Measurements from ENCODE around the gene MCM9.
"Not testable (repeated sequence)": the region's sequence is repeated elsewhere in the genome, so short reads cannot be mapped to it uniquely, and the experiment has no call there.

Gene MCM9

GRCh38 chr6:118892355-118892991, 42.5 kb downstream of the MCM9 start:
- DNase-seq: no peak

DNA sequence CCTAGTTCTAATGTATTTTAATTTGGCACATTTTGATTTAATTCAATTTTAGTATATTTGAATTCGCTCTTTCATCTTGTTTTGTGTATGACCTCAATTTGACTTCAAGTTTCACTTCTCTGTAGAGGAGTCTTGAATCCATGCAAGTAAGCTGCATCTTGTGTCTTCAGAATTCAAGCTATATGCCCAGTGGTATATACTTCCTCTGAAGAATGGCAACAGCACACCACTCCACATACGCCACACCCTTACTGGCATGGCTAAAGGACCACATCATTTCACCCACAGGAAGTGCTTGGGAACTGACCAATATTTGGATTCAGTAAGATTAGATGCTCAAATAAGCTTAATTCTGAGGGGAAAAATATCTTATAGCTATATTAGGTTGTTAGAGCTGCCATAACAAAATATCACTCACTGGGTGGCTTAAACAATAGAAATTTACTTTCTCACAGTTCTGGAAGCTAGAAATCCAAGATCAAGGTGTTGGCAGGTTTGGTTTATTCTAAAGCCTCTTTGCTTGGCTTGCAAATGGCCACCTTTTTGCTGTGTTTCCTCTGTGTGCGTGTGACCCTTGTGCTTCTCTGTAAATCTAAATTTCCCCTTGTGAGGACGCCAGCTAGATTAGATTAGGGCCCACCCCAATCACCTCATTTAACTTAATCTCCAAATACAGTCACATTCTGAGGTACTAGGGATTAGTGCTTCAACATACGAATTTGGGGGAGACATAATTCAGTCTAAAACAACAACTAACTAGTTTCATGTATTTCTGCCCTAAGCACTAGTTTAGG, 43.8 kb downstream of the MCM9 start:
- DNase-seq: no peak

DNA sequence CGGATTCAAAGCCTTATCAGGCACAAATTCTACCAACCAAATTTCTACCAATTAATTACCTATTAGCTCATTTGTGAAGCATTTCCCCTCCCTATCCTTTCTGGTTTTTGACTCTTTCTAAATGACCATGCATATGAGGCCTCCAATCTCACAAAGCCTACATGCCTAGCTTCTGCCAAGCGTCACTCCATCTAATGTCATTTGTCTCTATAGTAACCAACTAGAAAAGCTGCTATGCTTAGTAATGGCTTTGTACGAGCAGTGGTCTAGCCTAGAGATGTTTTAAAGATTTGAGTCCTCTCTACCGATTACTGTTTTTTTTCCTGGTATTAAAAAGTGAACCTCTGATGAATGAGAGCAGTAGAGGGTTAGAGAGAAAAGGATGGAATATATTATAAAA, 45.8 kb downstream of the MCM9 start:
- DNase-seq: no peak

GRCh38 chr6:118886641-118887040, 48.3 kb downstream of the MCM9 start:
- DNase-seq: no peak

GRCh38 chr6:118882314-118882905, 52.5 kb downstream of the MCM9 start:
- DNase-seq: no peak

DNA sequence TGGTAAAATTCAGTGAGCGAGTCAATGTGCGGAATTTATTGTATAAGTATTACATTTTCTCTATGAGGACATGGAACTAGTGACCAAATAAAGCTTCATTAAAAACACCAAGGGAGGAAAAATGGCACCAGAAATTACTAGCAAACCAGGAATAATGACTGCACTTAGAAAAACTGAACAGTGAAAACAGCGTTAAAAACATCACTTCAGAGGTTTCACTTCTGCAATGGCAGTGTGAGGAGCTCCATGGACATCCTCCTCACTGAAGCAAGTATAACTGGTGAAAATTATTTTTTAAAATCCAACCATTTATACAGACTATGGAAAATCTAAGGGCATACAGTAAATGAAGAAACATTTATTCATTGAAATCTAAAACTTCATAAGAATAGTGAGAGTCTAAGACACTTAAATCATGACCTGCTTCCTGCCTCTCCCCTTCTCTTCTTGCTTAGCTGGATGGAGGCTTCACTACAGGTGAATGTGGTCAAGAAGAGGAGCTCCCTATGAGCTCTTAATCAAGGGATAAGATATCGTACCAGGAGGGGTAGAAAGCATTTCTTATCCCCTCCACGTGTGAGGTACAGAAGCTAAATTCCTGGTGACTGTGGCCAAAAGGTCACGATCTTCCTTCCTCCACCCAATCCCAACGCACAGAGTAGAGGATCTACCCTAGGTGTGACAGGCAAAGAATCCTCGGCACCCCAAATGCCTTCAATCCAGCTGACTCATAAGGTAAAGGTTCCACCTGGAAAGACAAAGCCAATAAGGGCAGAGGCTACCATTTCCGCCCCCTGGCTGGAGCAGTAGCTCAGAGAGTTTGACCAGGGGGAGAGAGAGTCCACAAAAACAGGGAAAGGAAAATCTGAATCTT, 53.3 kb downstream of the MCM9 start:
- no peak for DNase-seq

DNA sequence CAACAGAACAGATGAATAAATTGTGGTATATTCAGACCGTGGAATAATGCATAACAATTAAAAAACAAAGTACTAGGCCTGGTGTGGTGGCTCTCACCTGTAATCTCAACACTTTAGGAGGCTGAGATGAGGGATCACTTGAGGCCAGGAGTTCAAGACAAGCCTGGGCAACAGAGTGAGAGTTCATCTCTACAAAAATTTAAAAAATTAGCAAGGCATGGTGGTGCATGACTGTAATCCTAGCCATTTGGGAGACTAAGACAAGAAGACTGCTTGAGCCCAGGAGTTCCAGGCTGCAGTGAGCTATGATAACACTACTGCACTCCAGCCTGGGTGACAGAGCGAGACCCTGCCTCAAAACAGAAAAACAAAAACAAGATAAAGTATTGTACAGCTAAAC, 57.2 kb downstream of the MCM9 start:
- DNase-seq: no peak

GRCh38 chr6:118876814-118877213, 58.1 kb downstream of the MCM9 start:
- no peak for DNase-seq

GRCh38 chr6:118876198-118876597, 58.8 kb downstream of the MCM9 start:
- no peak for DNase-seq

- DNase-seq: no peak
Measured at GRCh38 chr6:118875672-118876071, 59.3 kb downstream of the MCM9 start.

DNA sequence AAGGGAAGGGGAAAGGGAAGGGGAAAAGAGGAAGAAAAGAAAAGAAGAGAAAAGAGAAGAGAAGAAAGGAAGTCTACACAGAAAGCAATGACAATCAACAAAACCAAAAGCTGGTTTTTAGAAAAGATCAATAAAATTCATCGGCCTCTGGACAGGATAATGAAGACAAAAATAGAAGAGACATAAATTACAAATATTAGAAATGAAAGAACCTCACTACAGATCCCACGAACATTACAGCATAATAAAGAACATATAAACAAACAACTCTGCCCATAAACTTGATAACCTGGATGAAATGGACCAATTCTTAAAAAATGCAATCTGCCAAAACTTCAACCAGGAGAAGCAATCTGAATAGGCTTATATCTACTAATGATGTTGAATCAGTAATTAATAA, 61.7 kb downstream of the MCM9 start:
- no peak for DNase-seq

GRCh38 chr6:118872726-118873125, 62.2 kb downstream of the MCM9 start:
- DNase-seq: no peak

DNA sequence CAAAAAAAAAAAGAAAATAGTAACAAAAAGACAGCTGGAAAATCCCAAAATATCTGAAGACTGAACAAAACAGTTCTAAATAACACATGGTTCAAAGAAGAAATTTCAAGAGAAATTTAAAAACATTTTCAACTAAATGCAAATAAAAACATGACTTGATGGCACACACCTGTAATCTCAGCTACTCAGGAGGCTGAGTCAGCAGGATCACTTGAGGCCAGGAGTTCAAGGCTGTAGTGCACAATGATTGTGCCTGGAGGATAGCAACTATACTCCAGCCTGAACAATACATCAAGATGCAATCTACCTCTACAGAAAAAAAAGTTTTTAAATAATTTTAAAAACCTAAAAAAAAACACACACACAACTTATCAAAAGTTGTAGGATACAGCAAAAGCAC, 62.6 kb downstream of the MCM9 start:
- no peak for DNase-seq

DNA sequence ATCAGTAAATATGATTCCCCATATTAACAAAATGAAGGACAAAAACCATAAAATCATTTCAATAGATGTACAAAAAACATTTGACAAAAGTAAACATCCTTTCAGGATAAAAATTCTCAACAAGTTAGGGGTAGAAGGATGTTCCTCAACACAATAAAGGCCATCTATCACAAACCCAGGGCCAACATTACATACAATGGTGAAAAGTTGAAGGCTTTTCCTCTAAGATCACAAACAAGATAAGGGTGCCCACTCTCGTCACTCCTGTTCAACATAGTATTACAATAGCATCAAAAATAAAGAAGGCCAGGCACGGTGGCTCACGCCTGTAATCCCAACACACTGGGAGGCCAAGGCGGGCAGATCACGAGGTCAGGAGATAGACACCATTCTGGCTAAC, 63.6 kb downstream of the MCM9 start:
- no peak for DNase-seq

DNA sequence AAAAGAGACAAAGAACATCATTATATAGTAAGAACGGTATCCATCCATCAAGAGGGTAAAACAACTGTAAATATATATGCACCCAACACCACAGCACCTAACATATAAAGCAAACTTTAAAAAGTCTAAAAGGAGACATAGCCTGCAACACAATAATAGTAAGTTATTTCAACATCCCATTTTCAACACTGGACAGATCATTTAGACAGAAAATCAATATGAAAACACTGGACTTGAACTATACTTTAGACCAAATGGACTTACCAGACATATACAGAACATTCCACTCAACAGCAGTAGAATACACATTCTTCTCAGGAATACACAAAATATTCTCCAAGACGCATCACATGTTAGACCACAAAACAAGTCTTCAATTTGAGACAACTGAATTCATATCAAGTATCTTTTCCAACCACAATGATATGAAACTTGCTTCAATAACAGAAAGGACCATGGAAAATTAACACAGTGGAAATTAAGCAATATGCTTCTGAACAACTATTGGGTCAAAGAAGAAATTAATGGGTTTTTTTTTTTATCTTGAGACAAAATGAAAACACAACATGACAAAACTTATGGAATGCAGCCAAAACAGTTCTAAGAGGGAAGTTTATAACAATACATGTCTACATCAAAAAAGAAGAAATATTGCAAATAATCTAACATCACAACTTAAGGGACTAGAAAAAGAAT, 64.9 kb downstream of the MCM9 start:
- no peak for DNase-seq

GRCh38 chr6:118869350-118869749, 65.6 kb downstream of the MCM9 start:
- no peak for DNase-seq

DNA sequence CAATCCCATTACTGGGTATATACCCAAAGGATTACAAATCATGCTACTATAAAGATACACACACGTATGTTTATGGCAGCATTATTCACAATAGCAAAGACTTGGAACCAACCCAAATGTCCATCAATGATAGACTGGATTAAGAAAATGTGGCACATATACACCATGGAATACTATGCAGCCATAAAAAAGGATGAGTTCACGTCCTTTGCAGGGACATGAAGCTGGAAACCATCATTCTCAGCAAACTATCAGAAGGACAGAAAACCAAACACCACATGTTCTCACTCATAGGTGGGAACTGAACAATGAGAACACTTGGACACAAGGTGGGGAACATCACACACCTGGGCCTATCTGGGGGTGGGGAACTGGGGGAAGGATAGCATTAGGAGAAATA, 66.1 kb downstream of the MCM9 start:
- DNase-seq: not testable (repeated sequence)

- DNase-seq: no peak
Measured at GRCh38 chr6:118867181-118867580, 67.8 kb downstream of the MCM9 start.

DNA sequence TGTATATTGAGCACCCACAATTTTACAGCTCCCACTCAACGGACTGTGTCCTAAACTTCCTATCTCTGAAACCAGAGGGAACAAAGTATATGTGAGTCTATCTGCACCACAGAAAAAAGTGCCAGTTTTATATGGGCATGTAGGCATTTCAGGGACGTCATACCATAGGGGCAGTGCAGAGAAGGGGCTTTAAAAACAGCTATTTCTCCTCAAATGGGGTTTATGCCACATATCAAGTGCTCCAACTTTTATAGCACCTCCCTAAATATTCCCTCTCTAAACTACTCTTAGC, 69.9 kb downstream of the MCM9 start:
- no peak for DNase-seq

GRCh38 chr6:118864341-118865099, 70.4 kb downstream of the MCM9 start:
- no peak for DNase-seq

DNA sequence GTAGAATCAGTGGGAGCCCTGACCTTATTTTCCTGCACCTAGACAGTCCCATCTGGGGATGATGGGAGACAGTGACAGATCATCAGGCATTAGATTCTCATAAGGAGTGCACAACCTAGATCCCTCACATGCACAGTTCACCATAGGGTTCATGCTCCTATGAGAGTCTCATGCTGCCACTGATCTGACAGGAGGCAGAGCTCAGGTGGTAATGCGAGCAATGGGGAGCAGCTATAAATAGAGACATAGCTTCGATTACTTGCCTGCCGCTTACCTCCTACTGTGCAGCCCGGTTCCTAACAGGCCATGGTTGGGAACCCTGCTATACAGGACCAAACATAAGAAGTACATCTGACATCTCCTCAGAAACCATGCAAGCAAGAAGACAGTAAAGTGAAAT, 72.5 kb downstream of the MCM9 start:
- no peak for DNase-seq

DNA sequence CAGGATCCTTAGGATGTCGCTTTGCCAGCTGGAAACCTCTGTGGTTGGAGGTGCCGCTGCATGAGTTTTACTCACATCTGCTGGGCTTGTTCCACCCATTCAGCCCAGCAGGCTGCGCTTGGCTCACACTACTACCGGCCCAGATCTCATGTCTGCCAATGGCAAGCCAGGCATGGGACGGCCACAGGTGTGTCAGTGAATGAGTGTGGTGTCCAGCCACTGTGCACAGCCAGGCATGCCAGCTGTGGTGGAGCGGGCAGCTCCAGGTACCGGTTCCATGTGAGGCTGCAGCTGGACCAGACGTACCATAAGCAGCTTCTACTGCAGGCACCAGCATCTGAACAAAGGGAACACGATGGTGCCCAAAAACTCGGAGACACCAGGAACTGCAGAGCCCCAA, 74.1 kb downstream of the MCM9 start:
- no peak for DNase-seq
